ENCODE data around the gene COX6A2. TPM values are rescaled to one million over a fixed set of nuclear protein-coding genes. Genes with fewer than 3 reads are reported as not detected.

COX6A2 gene
- total RNA-seq, 1 experiment from 2014 or later: not detected

- in situ Hi-C loops (cut with HindIII; ENCODE audit: low pct_unique_long_range_greater_than_20kb, low sequenced_read_pairs): no loop called here
- CTCF ChIA-PET: no interaction called here
Observed at GRCh38 chr16:31467858-31468257, 39.7 kb upstream of the COX6A2 start.

DNA sequence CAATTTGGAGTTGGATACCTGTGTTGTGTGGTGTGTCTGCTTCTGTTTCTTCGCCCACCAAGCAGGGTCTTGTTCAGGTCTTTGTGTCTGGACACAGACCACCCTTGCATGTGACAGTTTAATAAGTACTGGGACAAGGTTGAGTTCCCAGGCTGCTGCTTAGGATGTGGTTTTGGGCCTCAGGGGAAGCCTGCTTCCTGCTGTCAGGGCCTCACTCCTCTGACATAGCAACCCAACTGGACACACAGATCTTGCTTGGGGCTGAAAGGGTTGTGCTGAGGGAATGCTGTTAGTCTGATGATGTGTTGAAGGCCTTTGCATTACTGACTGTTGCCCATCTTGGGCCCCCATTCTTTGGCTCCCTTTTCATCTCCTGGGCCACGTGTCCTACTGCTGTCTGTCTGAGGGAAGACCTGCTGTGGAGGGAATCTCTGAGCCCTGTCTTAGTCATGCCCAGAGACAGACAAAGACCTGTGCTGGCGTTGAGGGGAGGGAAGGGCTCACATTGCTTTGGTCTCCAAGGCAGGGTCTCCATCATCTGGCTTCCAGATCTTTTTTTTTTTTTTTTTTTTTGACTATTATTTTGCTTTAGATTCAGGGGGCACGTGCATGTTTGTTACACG is 39.1 kb upstream of the COX6A2 start:
- POLR2A ChIA-PET: no interaction called here
- in situ Hi-C loops (cut with HindIII; ENCODE audit: low pct_unique_long_range_greater_than_20kb, low sequenced_read_pairs) (no loop called here), intact Hi-C loops (cut with micrococcal nuclease; ENCODE audit: unreplicated experiment) (no loop called here)
- Histone ChIP-seq H3K9me3 (ENCODE audit: control insufficient read depth, insufficient read depth, low read depth, low read length) (no peaks in the 10 kb centered on the region), H3K27me3 (ENCODE audit: control insufficient read depth, insufficient read depth, low read length) (no peaks in the 10 kb centered on the region), H3K4me3 (ENCODE audit: low read depth in 2 of 2, low read length in 2 of 2) (no peak overlapping the region), H3K4me1 (ENCODE audit: control insufficient read depth, insufficient read depth, low read length) (0 out of 2 replicates have a peak, but pooled peaks cover 4% of the 10 kb centered on the region), H3K27ac (ENCODE audit: low read length) (no peak overlapping the region), H3K36me3 (ENCODE audit: control insufficient read depth, insufficient read depth, low read length) (no peaks in the 10 kb centered on the region)
- ATAC-seq (no peak), DNase-seq (ENCODE audit: low read depth, low spot score) (no peak)
- no TSS peak for BruUV-seq (replicated peaks)
- CTCF ChIA-PET: no interaction called here
- no peak for TF ChIP-seq POLR2AphosphoS5 (IDR thresholded peaks at IDR 0.05; ENCODE audit: low read depth, low read length)
- TF ChIP-seq, protein P1, sequence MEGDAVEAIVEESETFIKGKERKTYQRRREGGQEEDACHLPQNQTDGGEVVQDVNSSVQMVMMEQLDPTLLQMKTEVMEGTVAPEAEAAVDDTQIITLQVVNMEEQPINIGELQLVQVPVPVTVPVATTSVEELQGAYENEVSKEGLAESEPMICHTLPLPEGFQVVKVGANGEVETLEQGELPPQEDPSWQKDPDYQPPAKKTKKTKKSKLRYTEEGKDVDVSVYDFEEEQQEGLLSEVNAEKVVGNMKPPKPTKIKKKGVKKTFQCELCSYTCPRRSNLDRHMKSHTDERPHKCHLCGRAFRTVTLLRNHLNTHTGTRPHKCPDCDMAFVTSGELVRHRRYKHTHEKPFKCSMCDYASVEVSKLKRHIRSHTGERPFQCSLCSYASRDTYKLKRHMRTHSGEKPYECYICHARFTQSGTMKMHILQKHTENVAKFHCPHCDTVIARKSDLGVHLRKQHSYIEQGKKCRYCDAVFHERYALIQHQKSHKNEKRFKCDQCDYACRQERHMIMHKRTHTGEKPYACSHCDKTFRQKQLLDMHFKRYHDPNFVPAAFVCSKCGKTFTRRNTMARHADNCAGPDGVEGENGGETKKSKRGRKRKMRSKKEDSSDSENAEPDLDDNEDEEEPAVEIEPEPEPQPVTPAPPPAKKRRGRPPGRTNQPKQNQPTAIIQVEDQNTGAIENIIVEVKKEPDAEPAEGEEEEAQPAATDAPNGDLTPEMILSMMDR (IDR thresholded peaks at IDR 0.05): no peak
- no peak for TF ChIP-seq REST (IDR thresholded peaks at IDR 0.05; ENCODE audit: insufficient read depth in 1 of 2, low read depth in 2 of 2, low read length in 1 of 2)
- no peak for TF ChIP-seq TCF7L2 (IDR thresholded peaks at IDR 0.05; ENCODE audit: low read depth, low read length)
- TF ChIP-seq SIN3A (IDR thresholded peaks at IDR 0.05; ENCODE audit: borderline replicate concordance, insufficient read depth, low read depth, low read length): no peak

More at GRCh38 chr16:31467858-31468257, 39.7 kb upstream of the COX6A2 start:
- POLR2A ChIA-PET: no interaction called here
- Histone ChIP-seq H3K27me3 (ENCODE audit: control insufficient read depth, insufficient read depth, low read length) (no peaks in the 10 kb centered on the region), H3K36me3 (ENCODE audit: control insufficient read depth, insufficient read depth, low read length) (no peaks in the 10 kb centered on the region), H3K4me3 (ENCODE audit: low read depth in 2 of 2, low read length in 2 of 2) (no peak overlapping the region), H3K4me1 (ENCODE audit: control insufficient read depth, insufficient read depth, low read length) (0 out of 2 replicates have a peak, but pooled peaks cover 4% of the 10 kb centered on the region), H3K9me3 (ENCODE audit: control insufficient read depth, insufficient read depth, low read depth, low read length) (no peaks in the 10 kb centered on the region), H3K27ac (ENCODE audit: low read length) (no peak overlapping the region)
- DNase-seq (ENCODE audit: low read depth, low spot score) (no peak), ATAC-seq (no peak)
- no TSS peak for BruUV-seq (replicated peaks)
- TF ChIP-seq REST (IDR thresholded peaks at IDR 0.05; ENCODE audit: insufficient read depth in 1 of 2, low read depth in 2 of 2, low read length in 1 of 2) (no peak), TCF7L2 (IDR thresholded peaks at IDR 0.05; ENCODE audit: low read depth, low read length) (no peak), POLR2AphosphoS5 (IDR thresholded peaks at IDR 0.05; ENCODE audit: low read depth, low read length) (no peak; the same call in 1 of the 2 replicates), SIN3A (IDR thresholded peaks at IDR 0.05; ENCODE audit: borderline replicate concordance, insufficient read depth, low read depth, low read length) (no peak)
- TF ChIP-seq, protein P1 (IDR thresholded peaks at IDR 0.05): no peak
- intact Hi-C loops (cut with micrococcal nuclease; ENCODE audit: unreplicated experiment): no loop called here
